NT2/D1 (cell line): ENCODE data around the gene COL18A1.
A peak's percentile ranks its signal among the peaks of the same experiment; 100 is the strongest.

Source experiments
- DNase-seq: peaks from one replicate; pipeline ENCODE4 v3.0.0-alpha.2; 2011; ENCODE audit warnings: low read depth, low spot score
- H3K27me3 ChIP-seq: 2 replicates; pipeline ENCODE4 v1.6.0; 2011; ENCODE audit warnings: mild to moderate bottlenecking; ENCODE audit not compliant: insufficient read length, insufficient read depth
- H3K36me3 ChIP-seq: 2 replicates; pipeline ENCODE4 v1.6.1; 2011; ENCODE audit warnings: mild to moderate bottlenecking, low read length, mixed read lengths; ENCODE audit not compliant: insufficient read depth, insufficient read length
- H3K4me1 ChIP-seq: 2 replicates; pipeline ENCODE4 v1.5.1; 2011; ENCODE audit not compliant: insufficient read depth, insufficient read length
- H3K4me3 ChIP-seq: 2 replicates; pipeline ENCODE4 v1.5.1; 2011; ENCODE audit warnings: low read depth; ENCODE audit not compliant: insufficient read length
- H3K9ac ChIP-seq: 2 replicates; pipeline ENCODE4 v1.6.0; 2011; ENCODE audit warnings: low read depth; ENCODE audit not compliant: insufficient read length
- H3K9me3 ChIP-seq: 2 replicates; pipeline ENCODE4 v1.5.1; 2011; ENCODE audit warnings: mild to moderate bottlenecking, low read length; ENCODE audit not compliant: insufficient read depth
- SUZ12 ChIP-seq: IDR thresholded peaks from 2 replicates; pipeline ENCODE4 v1.6.1; 2011; ENCODE audit not compliant: insufficient read length, insufficient read depth; ENCODE audit errors: extremely low read depth
- YY1 ChIP-seq: IDR thresholded peaks from 2 replicates; pipeline ENCODE4 v1.6.1; 2011; ENCODE audit not compliant: insufficient read length, insufficient read depth
- ZNF274 ChIP-seq: IDR thresholded peaks from 2 replicates; pipeline ENCODE4 v1.6.1; 2011; ENCODE audit warnings: mild to moderate bottlenecking, low read depth, low read length

Gene COL18A1

GRCh38 chr21:45543710-45544448, 138.9 kb downstream of the COL18A1 start:
- H3K9ac ChIP-seq = peak overlapping the region; percentile 77
- H3K4me3 ChIP-seq = no peak overlapping the region

DNA sequence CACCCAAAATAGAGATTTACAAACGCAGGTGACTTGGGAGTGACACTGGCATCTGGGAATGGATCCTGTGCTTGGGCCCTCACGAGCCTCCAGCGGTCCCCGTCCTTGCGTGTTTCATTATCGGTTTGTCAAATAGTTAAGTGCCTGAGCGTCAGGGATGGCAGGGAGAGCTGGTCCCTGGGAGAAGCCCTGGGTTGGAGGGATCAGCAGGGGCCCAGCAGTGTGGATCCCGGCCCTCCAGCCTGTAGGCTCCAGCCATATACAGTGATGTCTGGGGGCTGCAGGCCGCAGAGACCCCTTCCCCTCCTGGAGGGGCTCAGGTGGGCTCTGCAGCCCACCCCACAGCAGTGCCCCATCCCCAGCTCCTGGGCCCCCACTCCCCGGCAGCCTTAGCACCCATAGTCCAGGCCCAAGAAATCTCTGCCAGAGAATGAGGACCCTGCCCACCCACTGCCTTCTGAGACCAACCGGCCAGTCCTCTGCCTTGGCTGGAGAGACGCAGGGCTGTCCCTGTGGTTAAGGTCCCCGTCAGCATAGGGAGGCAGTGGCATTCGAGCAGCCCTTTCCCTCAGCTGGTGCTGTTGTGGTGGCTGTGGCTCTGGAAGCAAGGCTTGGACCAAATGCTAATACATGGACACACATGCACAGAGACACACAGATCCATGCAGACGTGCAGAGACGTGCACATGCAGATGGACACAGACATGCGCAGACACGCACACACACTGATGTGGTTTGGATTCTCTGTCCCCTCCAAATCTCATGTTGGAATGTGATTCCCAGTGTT, 139.7 kb downstream of the COL18A1 start:
- TF ChIP-seq ZNF274 (no peak), SUZ12 (no peak), YY1 (no peak)
- Histone ChIP-seq H3K4me3 (no peak overlapping the region), H3K9ac (no peak overlapping the region), H3K36me3 (peaks cover 9% of the 10 kb centered on the region), H3K4me1 (peaks cover 18% of the 10 kb centered on the region), H3K9me3 (peaks cover 6% of the 10 kb centered on the region; the same call in 1 of the 2 replicates), H3K27me3 (peaks cover 12% of the 10 kb centered on the region)
- DNase-seq = no peak

More at GRCh38 chr21:45543710-45544448, 138.9 kb downstream of the COL18A1 start:
- H3K27me3 ChIP-seq = peaks cover 12% of the 10 kb centered on the region
- H3K9me3 ChIP-seq = peaks cover 6% of the 10 kb centered on the region; the same call in 1 of the 2 replicates
- peaks cover 18% of the 10 kb centered on the region for H3K4me1 ChIP-seq
- peaks cover 10% of the 10 kb centered on the region for H3K36me3 ChIP-seq
- no peak for DNase-seq
- TF ChIP-seq SUZ12 (no peak), YY1 (no peak), ZNF274 (no peak)

GRCh38 chr21:45545236-45545570, 140.2 kb downstream of the COL18A1 start:
- H3K36me3 ChIP-seq = peaks cover 6% of the 10 kb centered on the region
- H3K9ac ChIP-seq = no peak overlapping the region
- H3K4me3 ChIP-seq = no peak overlapping the region
- peaks cover 11% of the 10 kb centered on the region for H3K27me3 ChIP-seq
- H3K4me1 ChIP-seq = peaks cover 23% of the 10 kb centered on the region
- no peak for DNase-seq
- TF ChIP-seq SUZ12 = no peak
- TF ChIP-seq ZNF274 = no peak
- no peak for TF ChIP-seq YY1
- peaks cover 6% of the 10 kb centered on the region; the same call in 1 of the 2 replicates for H3K9me3 ChIP-seq

DNA sequence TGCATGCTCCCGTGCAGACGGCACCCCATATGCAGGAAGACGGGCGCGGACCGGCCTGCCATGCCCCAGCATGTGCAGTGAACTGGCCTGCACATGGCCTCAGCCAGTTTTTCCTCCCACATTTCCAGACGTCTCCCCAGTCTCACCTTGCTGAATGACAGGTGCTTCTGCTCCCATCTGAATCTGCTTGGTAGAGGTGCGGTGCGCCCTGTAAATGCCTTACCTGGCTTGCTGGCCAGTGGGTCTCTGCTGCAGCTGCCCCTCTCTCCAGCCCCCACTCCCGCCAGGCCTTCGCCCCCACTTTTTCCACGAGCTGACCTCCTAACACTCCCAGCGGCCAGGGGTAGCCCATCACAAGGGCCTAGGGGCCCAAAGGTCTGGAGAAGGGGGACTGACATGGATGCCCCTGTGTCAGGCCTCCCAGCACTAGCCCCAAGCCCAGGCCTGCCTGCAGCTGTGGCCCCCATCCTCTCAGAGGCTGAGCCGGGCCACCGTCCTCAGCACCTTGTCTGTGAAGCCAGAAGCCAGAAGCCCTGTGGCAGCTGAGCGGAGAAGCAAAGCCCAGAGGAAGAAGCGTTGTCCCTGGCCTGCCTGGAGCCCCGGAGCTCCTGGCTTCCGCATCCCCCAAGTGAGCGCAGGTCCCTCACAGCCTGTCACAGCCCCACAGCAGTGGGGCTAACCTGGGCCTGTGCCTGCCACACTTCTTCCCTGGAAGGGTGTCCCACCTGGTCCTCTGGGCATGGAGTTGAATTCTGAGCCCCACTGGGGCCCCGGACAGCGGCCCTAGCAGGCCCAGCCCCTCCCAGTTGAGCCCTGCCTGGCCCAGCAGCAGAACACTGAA, 140.9 kb downstream of the COL18A1 start:
- TF ChIP-seq YY1 = no peak
- no peak for TF ChIP-seq ZNF274
- H3K27me3 ChIP-seq = peaks cover 11% of the 10 kb centered on the region
- DNase-seq = no peak
- H3K4me3 ChIP-seq = no peak overlapping the region
- H3K4me1 ChIP-seq = peaks cover 28% of the 10 kb centered on the region
- H3K9ac ChIP-seq = no peak overlapping the region
- peaks cover 6% of the 10 kb centered on the region; the same call in 1 of the 2 replicates for H3K9me3 ChIP-seq
- H3K36me3 ChIP-seq = no peaks in the 10 kb centered on the region

DNA sequence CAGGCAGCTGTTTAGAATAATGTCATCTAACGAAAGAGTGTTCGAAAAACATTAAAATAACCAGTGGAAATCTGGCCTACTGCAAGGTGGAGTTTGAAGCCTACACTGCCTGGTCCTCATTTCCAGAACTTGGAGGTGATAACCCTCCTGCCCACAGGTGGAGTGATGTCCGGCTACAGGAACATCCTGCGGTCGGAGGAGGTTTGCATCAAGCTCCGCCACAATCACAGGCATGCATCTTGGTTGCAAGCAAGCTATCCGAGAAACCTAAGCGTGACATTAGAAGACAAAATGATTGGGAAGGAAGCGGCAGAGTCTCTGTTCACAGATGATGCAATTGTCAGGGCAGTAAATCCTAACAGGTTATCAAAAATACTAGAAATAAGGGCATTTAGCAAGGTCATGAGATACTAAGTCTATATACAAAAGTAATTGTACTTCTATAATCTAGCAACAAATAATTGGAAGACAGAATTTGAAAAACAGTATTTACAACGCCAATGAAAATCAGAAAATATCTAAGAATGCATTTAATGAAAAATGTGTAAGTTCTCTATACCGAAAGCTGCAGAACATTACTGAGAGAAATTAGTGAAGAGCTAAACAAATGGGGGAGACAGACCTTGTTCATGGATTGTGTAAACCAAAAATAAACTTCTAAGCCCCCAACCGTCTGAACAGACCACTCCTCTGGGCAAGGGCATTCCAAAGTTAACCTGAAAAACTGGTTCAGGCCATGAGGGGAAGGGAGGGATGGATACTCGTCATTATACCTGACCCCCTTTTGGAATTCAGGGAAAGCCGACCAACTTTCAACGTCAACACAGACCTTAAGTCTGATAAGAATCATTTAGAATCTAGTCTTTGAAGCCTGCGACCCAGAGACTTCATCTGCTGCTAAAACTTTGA, 141.9 kb downstream of the COL18A1 start:
- Histone ChIP-seq H3K4me1 (peaks cover 26% of the 10 kb centered on the region), H3K9ac (no peak overlapping the region), H3K4me3 (no peak overlapping the region), H3K27me3 (peaks cover 6% of the 10 kb centered on the region), H3K36me3 (no peaks in the 10 kb centered on the region), H3K9me3 (peaks cover 6% of the 10 kb centered on the region; the same call in 1 of the 2 replicates)
- TF ChIP-seq SUZ12 = no peak
- no peak for DNase-seq

DNA sequence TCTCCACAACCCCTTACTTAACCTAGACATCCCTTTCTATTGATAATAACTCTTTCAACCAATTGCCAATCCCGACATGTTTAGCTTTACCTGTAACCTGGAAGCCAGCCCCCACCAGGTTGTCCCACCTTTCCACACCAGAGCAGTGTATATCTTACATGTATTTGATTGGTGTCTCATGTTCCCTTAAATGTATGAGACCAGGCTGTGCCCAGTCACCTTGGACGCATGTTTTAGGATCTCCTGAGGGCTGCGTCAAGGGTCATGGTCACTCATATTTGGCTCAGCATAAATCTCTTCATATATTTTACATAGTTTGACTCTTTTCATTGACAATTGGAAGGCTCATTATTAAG, 142.6 kb downstream of the COL18A1 start:
- Histone ChIP-seq H3K4me1 (peaks cover 31% of the 10 kb centered on the region), H3K9me3 (peaks cover 6% of the 10 kb centered on the region; the same call in 1 of the 2 replicates), H3K9ac (no peak overlapping the region), H3K36me3 (no peaks in the 10 kb centered on the region), H3K4me3 (no peak overlapping the region), H3K27me3 (peaks cover 6% of the 10 kb centered on the region)
- TF ChIP-seq YY1 = no peak
- no peak for TF ChIP-seq SUZ12
- TF ChIP-seq ZNF274 = no peak
- no peak for DNase-seq
